Stimulated activated CD8-positive, alpha-beta memory T cell treated with anti-CD3 and anti-CD28 coated beads, Interleukin-15, amount 100 ng/mL, for 4 hours (primary cell): ENCODE data around the gene PSME2.
A peak's percentile ranks its signal among the peaks of the same experiment; 100 is the strongest.

ENCODE experiments used
- DNase-seq, 2 donors: peaks; one replicate each; pipeline ENCODE4 v3.0.0-alpha.2; 2020; ENCODE audit warnings: low read depth in 2 of 2

PSME2 gene

DNA sequence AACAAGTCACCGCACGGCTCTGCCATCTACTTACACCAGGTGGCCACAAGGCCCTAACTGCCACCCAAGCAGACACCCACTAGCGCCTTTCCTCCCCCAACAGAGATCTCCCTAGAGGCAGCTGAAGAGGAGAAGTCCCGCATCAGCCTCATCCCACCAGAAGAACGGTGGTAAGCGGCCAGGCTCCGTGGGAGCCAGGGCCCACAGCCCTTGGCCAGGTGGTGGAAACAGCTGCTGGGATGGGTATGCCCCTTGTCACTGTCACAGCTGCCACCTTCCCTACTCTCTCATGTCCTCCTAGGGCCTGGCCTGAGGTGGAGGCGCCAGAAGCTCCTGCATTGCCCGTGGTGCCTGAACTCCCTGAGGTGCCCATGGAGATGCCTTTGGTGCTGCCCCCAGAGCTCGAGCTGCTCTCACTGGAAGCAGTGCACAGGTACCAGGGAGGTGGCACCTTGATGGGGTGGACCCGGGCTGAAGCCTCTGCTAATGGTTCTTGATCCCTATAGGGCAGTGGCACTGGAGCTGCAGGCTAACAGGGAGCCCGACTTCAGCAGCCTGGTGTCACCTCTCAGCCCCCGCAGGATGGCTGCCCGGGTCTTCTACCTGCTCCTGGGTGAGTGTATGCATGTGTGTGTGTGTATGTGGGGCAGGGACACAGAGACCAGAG lies 33.0 kb upstream of the PSME2 start:
- no peak for DNase-seq

DNA sequence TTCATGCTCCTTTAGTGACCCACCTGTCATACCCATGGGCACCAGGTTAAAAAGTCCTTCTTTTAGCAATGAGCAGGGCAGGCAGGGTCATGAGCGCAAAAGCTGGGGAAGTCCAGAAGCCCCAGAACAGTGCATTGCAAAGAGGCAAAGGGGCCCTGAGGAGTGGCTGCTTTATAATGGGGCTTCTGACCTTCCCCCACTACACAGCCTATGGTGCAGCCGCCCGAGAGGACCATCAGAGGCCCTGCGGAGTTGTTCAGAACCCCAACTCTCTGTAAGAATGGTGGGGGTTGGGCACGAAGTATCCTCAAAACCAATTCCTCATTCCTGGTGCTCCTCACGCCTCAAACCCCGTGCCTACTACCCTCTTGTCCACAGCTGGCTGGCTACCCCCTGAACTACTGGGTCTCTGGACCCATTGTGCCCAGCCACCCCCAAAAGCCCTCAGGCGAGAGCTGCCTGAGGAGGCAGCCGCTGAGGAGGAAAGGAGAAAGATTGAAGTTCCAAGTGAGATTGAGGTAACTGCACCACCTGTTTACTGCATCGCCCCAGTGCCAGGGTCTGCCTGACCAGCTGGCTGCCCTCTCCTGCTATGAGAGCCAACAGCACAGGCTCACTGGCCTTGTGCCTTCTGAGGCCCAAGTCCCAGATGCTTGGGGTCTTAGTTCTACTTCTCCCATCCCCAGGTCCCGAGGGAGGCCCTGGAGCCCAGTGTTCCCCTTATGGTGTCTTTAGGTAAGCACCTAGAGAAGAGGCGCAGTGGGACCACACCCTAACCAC lies 32.2 kb upstream of the PSME2 start:
- DNase-seq: no peak

- no peak for DNase-seq
These were observed 31.5 kb upstream of the PSME2 start for GRCh38 chr14:24177891-24178290.

GRCh38 chr14:24177041-24177825 lies 30.8 kb upstream of the PSME2 start:
- DNase-seq: no peak

- DNase-seq: no peak
These were observed 30.2 kb upstream of the PSME2 start for GRCh38 chr14:24176599-24176998.

DNA sequence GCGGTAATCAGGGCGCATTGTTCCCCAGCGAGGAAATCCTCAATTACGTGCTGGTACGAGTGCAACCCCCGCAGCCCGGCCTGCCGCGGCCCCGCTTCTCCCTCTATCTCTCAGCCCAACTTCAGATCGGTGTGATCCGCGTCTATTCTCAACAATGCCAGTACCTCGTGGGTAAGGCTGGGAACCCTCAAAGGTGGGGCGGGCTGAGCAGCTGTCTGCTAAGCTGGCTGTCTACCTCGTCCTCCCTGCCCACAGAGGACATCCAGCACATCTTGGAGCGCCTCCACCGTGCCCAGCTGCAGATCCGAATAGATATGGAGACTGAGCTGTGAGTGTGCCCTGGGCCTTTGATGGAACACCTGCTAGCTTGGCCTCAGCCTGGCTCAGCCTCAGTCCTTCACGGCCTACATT lies 26.5 kb upstream of the PSME2 start:
- no peak for DNase-seq

GRCh38 chr14:24172261-24172860 lies 26.0 kb upstream of the PSME2 start:
- no peak for DNase-seq

GRCh38 chr14:24171422-24172260 lies 25.2 kb upstream of the PSME2 start, which contains the start of gene REC8:
Gene REC8, plus strand, starts transcription at chr14:24172080. Its CDS starts 473 bp downstream, at chr14:24172553.
- peak; percentile 41 to 43 for DNase-seq

- DNase-seq: no peak
These were observed 21.2 kb upstream of the PSME2 start for GRCh38 chr14:24167469-24168114.

- no peak for DNase-seq
These were observed 19.4 kb upstream of the PSME2 start for GRCh38 chr14:24165785-24166184.

GRCh38 chr14:24164518-24164991 lies 18.1 kb upstream of the PSME2 start:
- DNase-seq: no peak

DNA sequence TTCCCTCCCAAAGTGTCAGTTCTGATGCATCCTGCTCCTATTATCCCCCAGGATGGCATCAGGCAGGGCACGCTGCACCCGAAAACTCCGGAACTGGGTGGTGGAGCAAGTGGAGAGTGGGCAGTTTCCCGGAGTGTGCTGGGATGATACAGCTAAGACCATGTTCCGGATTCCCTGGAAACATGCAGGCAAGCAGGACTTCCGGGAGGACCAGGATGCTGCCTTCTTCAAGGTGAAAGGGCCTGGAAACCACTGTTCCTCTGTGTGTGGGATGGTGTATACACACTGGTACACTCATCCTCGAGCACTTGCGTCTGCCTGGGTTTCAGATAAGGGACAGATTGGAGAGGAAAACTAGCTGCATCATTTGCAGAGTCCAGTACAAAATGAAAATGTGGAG lies 15.7 kb upstream of the PSME2 start:
- DNase-seq: no peak

GRCh38 chr14:24160850-24161804 lies 14.7 kb upstream of the PSME2 start, which contains the start of gene IRF9:
Gene IRF9, plus strand, starts transcription at chr14:24161265. Its CDS starts 880 bp downstream, at chr14:24162145.
- DNase-seq: peak; percentile 90 to 92

DNA sequence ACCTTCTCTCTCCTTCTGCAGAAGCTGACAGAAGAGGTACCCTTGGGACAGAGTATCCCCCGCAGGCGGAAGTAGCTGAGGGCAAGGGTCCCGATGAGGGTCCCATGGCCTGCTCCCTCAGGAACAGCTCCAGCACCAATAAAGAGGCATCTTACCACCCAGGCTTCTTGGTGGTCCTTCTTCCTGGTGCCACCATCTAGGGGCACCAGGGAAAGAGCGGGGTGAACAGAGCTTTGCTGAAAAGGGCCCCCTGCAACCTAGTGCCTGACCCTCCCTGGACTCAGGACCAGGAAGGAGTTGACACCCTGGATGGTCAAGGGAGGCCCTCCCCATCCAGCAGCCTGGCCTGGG lies 14.1 kb upstream of the PSME2 start:
- no peak for DNase-seq

DNA sequence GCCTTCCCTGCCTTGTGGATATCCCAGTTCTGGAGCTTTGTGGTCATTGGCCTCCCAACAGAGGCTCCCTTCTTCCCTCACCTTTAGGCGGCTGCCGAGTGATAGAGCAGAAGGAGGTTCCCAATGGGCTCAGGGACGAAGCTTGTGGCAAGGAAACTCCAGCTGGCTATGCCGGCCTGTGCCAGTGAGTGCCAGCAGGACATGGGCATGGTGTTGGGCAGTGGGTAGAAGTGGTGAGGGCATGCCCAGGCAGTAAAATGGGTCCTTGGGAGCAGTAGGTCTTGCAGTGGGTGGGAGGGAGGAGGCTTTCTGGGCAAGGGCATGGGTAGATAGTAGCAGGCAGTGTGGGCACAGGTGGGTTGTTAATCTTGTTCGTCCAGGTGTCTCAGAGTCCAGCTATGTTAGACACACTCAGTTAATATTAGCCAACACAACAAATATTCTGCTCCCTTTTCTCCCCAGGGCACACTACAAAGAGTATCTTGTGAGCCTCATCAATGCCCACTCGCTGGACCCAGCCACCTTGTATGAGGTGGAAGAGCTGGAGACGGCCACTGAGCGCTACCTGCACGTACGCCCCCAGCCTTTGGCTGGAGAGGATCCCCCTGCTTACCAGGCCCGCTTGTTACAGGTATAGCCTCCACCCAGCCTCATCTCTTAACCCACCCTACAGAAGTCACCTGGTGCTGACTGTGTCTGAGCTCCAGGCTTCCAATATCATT lies 13.5 kb upstream of the PSME2 start:
- DNase-seq: no peak

- DNase-seq: no peak
These were observed 10.9 kb upstream of the PSME2 start for GRCh38 chr14:24157331-24157730.

DNA sequence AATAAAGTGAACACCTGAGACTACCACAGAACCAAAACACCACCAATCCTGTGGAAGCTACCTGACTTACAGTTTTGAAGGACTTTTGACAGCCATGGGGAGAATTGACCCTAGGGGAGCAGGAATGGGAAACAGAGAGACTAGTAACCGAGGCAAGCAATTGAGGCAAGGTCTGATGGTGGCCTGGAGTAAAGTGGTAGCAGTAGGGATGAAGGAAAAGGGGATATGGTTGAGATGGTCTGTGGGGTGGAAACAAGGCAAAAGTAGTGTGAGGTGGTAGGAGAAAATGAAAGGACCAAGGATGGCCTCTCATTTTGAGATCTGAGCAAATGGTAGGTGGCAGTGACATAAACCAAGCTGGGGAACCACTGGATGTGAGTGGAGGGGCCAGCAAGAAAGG lies 10.4 kb upstream of the PSME2 start:
- no peak for DNase-seq

- DNase-seq: no peak
These were observed 8.7 kb upstream of the PSME2 start for GRCh38 chr14:24155100-24155499.
